Measurements from ENCODE around the gene CHD9NB. TPM values are rescaled to one million over a fixed set of nuclear protein-coding genes. Genes with fewer than 3 reads are reported as not detected.

The CHD9NB gene
- total RNA-seq, 4 donors from 2014 or later = 4.6 to 15.4 (median 10.0) TPM

GRCh38 chr16:53073022-53073421 lies 20.3 kb upstream of the CHD9NB start:
- no peak overlapping the region for H3K4me3 ChIP-seq (ENCODE audit: low read depth, poor library complexity, severe bottlenecking)
- intact Hi-C loops (cut with DNase I; ENCODE audit: low total_unique reads) = no loop called here
- no peak for DNase-seq (ENCODE audit: low spot score in 2 of 2)
- 93% methylated on average over 6 of the region's 6 CpGs for WGBS, 2 donors
- TF ChIP-seq POLR2A (IDR thresholded peaks at IDR 0.05) (no peak), CTCF (IDR thresholded peaks at IDR 0.05) (no peak)

- intact Hi-C loops (cut with DNase I; ENCODE audit: low total_unique reads) = no loop called here
- WGBS, 2 donors = 33 to 41% methylated on average over 6 of the region's 6 CpGs
Observed at GRCh38 chr16:53071748-53072301, 19.1 kb upstream of the CHD9NB start.

DNA sequence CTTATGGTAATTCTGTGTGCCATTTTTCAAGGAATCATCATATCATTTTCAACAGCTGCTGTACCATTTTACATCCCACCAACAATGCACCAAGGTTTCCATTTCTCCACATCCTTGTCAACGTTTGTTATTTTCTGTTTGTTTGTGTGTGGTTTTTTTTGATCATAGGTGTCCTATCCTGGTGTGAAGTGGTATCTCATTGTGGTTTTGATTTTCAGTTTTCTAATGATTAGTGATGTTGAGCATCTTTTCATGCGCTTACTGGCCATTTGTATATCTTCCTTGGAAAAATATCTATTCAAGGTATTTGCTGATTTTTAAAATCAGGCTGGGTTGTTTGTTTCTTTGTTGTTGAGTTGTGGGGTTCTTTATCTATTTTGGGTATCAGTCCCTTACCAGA lies 17.1 kb upstream of the CHD9NB start:
- no peak overlapping the region for H3K4me3 ChIP-seq (ENCODE audit: low read depth, poor library complexity, severe bottlenecking)
- no peak for DNase-seq (ENCODE audit: low spot score in 2 of 2)
- intact Hi-C loops (cut with DNase I; ENCODE audit: low total_unique reads) = no loop called here
- no peak for TF ChIP-seq POLR2A (IDR thresholded peaks at IDR 0.05)
- TF ChIP-seq CTCF (IDR thresholded peaks at IDR 0.05) = no peak
- 80 to 83% methylated on average over 2 of the region's 2 CpGs for WGBS, 2 donors

More at GRCh38 chr16:53071748-53072301, 19.1 kb upstream of the CHD9NB start:
- H3K4me3 ChIP-seq (ENCODE audit: low read depth, poor library complexity, severe bottlenecking) = no peak overlapping the region
- DNase-seq (ENCODE audit: low spot score in 2 of 2) = no peak
- no peak for TF ChIP-seq CTCF (IDR thresholded peaks at IDR 0.05)
- TF ChIP-seq POLR2A (IDR thresholded peaks at IDR 0.05) = no peak

DNA sequence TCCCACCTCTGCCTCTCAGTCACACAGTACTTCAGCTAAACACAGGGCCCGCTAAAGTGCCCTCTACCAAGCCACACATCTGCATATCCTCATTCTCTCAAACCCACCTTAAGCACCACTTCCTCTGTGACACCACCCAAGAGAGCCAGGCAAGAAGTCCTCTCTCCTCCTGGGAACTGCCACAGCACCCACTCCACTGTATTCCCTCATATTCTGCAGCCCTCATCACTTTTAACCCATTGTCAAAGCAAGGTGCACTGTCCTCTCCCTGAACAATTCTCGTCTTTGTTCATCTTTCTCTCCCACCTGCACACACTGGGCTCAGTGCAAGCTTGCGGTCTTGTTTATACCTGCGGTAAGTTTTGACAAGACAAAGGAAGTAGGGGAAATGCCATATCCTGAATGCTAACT lies 15.7 kb upstream of the CHD9NB start:
- H3K4me3 ChIP-seq (ENCODE audit: low read depth, poor library complexity, severe bottlenecking) = no peak overlapping the region
- TF ChIP-seq CTCF (IDR thresholded peaks at IDR 0.05) (no peak), POLR2A (IDR thresholded peaks at IDR 0.05) (no peak)
- intact Hi-C loops (cut with DNase I; ENCODE audit: low total_unique reads) = no loop called here
- 84 to 90% methylated on average over 4 of the region's 4 CpGs for WGBS, 2 donors
- DNase-seq (ENCODE audit: low spot score in 2 of 2) = no peak

- intact Hi-C loops (cut with DNase I; ENCODE audit: low total_unique reads) = no loop called here
- no peak for DNase-seq (ENCODE audit: low spot score in 2 of 2)
- 92% methylated on average over 2 of the region's 2 CpGs for WGBS, 2 donors
- TF ChIP-seq POLR2A (IDR thresholded peaks at IDR 0.05) (no peak), CTCF (IDR thresholded peaks at IDR 0.05) (no peak)
- H3K4me3 ChIP-seq (ENCODE audit: low read depth, poor library complexity, severe bottlenecking) = no peak overlapping the region
Observed at GRCh38 chr16:53067675-53068074, 15.0 kb upstream of the CHD9NB start.

DNA sequence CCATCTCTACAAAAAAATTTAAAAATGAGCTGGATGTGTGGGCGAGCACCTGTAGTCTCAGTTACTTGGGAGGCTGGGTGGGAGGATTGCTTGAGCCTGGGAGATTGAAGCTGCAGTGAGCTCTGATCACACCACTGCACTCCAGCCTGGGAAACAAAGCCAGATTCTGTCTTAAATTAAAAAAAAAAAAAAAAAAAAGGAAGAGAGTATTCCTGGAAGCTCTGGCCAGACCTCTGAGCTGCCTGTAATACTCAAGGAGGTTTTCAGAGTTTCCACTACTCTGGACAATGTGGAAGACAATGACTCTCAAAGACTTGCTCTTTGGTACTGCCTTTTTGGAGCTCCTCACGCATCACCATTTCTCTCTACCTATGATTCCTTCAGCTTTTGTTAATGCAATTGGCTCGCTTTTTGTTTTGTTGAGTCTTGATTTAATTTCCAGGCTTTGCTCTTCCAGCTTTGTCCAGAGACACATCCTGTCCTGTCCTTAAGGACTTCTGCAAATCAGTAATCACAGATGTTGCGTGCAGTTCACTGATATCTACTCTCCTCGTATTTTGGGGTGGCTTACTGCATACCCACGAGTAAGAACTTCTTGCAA lies 12.9 kb upstream of the CHD9NB start:
- intact Hi-C loops (cut with DNase I; ENCODE audit: low total_unique reads) = no loop called here
- DNase-seq (ENCODE audit: low spot score in 2 of 2) = no peak
- H3K4me3 ChIP-seq (ENCODE audit: low read depth, poor library complexity, severe bottlenecking) = no peak overlapping the region
- TF ChIP-seq POLR2A (IDR thresholded peaks at IDR 0.05) = no peak
- no peak for TF ChIP-seq CTCF (IDR thresholded peaks at IDR 0.05)
- WGBS, 2 donors = 65 to 70% methylated on average over 6 of the region's 6 CpGs

All from lower leg skin (tissue), 4 donors.